ENCODE results near the gene PEX10.

The PEX10 gene

DNA sequence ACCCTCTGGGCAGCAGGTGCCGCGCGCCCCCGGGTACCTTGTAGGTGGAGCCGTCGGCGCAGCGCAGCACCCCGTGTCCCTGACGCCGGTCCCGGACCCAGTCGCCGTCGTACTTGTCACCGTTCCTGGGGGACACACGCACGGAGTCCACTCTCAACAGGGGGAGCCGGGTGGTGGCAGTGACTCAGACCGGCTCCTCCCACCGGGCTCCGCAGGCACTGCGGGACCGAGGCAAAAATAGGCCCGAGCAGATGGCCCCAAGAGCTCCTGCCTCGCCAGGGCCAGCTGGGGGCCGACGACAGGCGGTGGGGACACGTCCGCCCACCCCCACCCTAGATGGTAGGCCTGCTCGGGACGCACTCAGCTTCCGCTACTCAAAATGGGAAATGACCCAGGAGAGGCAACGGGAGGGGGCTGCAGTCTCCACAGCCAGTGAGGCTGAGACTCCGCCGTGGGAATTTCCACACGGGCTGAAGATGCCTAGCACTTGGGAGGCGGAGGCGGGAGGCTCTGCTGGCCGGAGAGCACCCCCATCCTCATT is 27.4 kb downstream of the PEX10 start:
- no peak for DNase-seq

DNA sequence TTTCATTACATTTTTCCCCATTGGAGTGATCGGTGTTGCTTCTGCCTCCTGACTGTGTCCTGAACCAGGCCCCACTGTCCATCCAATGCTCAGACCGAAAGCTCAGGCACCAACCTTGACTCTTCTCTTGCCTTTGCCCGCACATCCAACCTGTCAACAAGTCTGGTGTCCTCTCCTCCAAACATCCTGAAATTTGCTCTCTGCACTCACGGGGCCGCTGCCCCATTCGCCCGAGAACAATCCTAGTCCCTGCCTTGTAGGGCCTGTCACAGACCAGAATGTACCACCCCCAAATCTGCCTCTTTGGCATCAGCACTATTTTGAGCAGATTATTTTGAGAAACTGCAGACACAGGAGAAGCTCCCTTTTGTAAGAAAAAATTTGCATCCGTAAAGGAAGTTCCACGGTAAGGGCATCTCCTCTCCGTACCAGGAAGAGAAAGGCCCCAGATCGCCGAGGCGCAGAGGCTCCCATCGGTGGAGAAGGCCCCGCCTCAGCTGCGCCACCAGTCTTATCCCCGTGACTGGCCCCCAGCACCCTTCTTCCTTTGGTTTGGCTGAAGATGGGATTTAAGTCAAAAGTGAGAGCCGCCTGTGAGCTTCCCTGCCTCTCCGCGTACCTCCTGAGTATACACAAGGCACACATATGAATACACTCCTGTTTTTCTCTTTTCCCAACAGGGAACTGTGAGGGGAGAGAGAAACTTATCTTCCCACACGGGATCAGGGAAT is 28.1 kb downstream of the PEX10 start:
- DNase-seq = no peak

DNA sequence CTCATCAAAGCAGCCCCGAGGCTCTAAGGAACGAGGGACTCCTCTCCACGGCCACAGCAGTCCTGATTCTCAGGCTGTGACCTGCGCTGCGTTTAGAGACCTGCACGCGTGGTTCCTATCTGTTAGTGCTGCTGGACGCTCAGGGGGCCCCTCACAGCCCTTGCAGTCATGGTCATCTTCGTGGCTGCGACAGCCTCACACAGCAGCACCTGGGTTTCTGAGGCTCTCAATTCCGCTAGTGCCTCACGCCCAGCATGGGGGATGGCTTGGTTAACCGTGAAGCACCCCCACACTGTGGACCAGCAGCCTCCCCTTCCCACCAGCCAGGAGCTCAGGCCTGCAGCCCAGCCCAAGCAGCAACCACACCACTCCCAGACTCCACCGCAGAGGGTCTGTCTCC is 28.8 kb downstream of the PEX10 start:
- DNase-seq = no peak

DNA sequence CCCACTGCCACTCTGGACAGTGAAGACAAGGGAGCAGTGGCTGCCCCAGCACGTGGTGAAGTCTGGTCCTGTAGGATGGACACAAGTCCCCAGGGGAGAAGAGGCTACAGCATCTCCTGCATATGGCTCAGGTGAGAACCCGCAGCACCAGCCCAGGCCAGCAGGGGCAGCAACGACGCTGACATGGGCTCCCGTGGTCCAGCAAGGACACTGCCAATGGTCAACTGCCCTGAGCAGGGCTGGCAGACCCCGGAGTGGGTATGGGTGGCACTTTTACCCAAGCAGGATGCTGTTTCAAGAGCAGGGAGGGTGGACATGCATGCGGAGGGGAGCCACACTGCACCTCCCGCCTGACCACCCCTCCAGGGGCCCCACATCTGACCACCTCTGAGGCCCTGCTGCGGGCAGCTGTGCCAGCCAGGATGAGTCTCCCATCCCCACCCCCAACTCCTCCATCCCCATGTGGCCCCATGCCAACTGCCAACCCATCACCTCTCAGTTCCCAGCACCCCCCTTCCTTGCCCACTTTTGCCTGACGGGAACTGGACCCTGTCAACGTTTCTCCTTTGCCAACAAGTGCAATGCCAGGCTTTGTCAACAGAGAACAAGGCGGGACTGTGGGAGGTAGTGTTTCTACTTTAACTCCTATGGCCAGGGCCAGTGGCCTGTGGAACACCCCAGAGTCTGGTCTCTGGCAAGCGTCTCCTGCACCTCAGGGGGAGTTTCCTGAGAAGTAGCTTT is 29.6 kb downstream of the PEX10 start:
- DNase-seq = no peak

DNA sequence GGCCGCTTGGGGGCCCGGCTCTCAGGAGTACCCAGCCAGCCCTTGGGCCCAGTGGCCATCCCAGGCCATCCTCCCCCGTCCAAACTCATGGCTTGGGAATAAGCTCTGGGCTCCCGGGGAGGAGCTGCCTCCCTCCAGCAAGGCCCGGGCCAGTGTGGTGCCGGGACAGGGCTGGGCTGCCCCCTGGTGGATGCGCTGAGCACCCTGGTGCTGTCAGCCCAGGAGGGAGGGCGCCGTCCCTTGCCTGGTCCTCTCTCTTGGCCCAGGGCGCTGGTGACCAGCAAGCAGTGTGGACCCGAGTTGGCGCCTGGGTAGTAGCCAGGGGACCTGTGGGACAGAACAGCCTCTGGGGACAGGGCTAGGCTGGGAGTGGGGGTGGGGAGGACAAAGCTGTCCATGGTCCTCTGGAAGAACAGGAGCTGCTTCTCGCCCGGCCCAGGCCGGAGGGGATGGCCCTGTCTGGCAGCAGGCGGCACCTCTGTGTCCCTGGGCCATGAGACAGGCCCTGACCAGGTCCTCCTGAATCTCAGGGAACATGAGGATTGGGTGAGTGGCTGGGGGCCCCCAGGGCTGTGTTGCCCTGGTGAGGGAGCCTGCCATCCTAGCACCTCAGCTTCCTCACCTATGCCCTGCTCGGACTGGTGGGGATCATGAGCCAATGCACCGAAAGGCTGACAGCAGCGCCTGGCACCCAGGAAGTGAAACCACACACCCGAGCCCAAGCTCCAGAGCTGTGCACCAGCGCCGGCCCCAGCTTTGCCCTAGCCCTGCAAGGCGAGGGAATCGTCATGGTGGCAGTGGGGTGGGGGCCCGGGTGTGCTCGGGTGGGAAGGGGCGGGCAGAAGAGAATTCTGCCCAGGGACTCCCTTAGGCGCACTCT is 30.4 kb downstream of the PEX10 start:
- DNase-seq = peak; percentile 77

DNA sequence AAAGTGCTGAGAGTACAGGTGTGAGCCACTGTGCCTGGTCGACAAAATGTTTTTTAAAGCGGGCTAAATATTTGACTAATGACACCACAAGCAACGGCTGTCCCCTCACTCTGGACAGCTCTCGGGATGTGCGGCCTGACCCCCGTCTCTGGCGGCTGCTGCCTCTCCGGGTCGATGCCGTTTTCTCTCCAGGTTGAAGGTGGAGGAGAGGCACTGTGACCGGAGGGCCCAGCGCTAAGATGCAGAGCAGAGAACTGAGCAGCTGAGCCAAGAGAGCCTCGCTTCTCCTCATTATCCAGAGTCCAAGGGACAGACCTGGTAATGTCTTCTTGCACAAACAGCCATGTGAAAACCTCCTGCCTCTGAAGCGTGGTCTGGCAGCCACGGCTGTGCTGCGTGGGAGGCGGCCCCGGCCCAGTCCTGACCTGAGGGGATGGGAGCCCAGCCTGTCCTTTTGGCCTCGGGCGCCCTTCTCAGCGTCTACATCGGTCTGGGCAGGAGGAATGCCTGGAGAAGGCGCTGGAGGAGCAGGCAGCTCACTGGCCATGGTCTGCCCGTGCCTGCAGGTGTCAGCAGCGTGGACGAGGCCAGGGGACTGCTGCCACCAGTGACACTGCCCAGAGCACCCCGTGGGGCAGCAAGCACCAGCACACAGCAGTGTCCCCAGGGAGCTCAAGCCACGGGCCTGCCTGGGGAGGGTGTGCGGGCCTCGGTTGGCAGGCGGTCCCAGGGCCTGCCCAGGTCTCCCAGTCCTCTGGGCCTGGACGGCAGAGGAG is 31.4 kb downstream of the PEX10 start:
- no peak for DNase-seq

DNA sequence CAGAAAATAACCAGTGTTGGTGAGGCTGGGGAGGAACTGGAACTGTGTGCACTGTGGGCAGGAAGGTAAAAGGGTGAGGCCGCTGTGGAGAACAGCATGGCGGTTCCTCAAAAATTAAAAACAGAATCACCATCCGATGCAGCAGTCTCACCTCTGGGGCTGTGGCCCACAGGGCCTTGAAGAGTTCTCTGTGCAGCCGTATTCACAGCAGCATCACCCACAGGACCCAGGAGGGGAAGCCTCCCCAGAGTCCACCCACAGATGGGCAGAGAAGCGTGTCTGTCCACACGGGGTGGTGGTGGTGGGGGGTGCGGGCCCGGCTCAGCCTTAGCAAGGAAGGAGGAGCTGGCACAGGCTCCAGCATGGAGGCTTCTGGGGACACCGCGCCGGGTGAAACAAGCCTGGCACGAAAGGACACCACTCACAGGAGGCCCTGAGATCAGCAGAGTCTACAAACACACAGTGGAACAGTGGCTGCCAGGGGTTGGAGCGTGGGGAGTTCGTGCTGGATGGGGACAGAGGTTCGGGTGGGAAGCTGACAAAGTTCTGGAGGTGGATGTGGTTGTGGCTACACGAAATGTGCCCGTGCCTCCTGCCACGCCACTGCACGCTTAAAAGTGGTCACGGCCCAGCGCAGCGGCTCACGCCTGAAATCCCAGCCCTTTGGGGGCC is 32.5 kb downstream of the PEX10 start:
- no peak for DNase-seq

DNA sequence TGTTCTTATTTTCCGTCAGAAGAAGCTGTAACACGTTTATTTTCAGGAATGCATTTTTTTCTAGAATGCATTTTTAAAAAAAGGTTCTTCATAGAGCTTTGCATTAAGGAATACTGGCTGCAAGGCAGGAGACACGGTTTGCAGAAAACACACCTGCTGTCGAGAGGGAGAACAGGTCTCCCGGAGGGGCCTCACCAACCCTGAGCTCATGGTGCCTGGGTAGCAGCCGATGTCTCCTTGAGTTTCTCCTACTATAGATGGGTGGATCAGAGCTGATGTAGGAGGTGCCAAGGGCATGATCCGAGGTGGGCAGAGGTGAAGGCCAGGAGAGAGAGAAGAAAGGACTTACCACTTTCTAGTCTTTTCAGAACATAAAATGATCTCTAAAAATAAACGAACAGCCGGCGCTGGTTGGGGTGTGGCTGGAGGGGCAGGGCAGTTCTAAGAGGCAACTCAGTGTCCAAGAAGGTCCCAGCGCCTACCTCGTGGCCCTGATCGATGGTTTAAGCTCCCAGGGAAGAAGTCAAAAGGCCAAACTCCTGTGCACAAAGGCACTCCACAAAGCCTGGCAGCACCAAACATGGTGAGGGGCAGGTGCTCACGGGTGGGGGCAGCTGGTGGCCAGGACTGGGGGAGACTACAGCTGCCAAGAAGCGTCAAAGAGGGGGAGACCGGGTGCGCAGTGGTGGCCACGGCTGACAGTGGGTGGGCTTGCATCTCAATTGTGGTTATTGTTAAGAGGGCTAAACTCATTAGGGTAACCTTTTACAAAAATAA is 33.2 kb downstream of the PEX10 start:
- DNase-seq = no peak

DNA sequence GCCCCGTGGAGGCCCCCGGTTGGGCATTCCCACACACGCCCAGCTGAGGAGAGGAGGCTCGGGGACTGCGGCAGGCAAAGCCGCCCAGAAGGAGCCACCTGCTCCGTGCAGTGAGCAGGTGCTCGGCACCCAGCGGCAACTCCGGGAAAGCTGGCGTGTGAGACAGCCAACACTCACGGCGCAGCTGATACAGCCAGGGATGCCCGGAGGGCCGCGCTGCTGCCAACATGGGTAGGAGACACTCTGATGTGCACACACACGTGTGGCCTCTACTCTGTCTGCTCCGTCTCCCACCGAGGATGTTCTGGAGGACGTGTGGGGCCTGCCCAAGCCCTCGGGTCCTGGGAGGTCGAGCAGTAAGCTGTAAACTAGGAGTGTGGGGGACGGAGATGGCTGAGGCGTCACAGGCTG is 33.9 kb downstream of the PEX10 start:
- DNase-seq = no peak

DNA sequence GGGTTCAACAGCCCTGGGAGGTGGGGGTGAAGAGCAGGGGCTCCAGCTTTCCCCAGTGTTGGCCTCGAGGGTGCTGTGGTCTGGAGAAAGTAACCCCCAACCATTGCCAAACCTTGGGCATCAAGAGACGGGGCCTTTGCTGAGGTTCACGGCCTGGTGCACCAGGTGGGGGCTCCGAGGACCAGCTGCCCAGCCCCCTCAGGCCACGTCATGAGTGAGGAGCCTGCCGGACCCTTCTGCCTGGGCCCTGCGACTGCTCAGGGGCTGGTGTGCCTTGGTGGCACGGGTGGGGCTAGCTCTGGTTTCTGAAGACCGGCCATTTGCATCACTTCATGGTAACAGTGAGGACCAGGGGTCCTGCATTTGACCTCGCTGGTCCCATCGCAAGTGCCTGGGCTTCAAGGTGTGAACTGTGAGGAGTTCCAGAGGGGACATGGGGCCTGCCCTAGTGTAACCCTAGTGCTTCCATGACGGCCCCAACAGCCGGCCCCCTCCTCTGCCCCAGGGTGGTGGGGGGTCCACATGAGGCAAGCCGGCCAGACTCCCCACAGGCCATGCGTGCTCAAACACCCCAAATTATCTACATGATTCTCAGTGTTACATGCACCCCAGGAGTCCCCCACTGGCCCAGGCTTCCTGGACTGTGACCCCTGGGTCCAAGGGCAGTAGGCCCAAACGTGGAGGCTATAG is 34.5 kb downstream of the PEX10 start:
- no peak for DNase-seq

DNA sequence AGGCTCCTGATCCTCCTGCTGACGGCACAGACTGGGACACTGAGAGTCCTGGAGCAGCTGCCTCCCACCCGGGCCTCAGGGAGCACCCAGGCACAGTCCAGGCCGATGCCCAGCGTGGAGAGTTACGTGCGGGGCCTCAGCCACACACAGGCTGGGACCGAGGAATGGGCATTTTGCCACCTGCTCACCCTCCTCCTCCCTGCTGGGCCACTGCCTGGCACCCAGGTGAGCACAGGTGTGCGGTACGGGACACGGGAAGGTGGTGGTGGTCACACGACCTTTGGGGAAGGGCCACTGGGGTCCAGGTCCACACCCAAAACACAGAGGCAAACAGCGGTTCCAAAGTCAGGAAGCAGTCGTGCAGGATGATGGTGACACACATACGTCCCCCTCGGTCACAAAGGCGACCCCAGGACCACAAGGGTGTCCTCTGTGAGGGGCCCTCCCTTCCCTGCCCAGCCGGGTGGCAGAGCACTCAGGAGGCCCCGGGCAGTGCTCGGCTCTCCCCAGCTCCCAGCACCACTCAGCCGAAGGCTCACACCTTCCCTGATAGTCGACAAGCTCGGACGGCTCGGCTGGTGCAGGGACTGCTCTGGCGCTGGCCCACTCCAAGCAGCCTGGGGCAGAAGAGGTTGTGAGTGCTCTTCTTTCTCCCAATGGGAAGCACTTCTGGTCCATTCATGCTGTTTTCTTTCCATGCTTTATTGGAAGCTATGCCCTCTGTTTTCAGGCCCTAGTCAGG is 35.3 kb downstream of the PEX10 start:
- DNase-seq = no peak

DNA sequence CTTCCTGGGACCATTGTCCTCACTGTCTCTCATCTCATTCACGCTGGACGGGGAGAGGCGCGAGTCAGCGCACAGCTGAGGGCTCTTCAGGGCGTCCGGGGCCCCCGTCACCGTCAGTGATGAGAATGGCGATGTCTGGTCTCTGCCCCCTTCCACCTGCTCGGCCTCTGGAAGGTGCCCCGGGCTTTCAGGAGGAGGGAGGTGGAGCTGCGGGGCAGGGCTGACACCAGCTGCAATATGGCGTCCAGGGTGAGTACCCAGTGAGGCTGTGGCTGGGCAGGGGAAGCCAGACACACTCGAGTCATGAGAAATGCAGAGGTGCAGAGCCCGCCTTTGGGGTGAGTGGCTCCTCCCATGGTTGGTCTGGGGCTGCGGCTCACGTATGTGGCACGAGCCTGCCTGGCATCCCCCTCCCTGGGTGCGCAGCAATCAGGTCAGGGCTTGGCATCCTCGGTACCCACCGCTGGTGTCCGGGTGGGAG is 36.1 kb downstream of the PEX10 start:
- DNase-seq = no peak

DNA sequence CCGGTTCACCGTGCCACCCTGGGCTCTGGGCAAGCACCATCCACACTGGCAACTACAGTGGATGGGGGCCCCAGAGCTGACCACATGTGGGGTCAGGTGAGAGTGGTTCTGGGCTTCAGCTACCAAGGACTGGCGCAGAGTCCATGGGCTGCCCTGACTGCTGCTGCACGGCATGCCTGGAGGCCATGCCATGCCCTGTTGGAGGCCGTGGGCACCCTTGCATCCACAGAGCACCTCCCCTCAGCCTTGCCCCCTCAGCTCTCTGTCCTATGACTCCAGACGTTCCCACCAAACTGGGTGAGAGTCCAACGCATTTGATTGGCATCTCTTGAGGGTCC is 36.5 kb downstream of the PEX10 start:
- no peak for DNase-seq

DNA sequence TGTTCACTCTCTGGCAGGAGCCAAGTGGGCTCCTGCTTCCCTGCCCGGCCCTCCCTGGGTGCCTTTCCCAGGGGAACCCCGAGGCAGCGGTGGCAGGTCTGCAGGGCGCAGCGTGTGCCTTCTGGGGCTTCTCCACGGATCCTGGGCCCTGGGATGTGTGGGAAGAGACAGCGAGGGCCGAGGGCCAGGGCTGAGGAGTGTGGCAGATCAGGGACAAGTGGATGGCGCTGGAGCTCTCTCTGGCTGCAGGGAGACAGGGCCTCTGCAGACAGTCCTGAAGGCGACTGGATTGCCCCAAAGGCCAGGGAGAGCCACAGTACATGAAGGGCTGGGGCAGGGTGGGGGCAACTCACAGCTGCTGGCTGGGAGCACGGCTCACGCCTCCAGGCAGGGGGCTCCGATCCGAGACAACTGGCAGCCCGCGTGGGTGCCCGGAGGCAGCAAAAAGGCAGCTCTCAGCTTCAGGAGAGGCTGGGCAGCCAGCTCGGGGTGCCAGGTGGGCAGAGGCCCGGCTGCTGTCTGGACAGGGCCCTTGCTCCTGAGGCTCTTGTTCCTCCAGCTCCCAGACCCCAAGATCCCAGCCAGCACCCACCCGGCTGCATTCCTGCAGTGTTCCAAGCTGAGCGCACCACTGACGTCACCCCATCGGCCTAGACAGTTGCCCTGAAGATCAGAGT is 37.0 kb downstream of the PEX10 start:
- DNase-seq = no peak

DNA sequence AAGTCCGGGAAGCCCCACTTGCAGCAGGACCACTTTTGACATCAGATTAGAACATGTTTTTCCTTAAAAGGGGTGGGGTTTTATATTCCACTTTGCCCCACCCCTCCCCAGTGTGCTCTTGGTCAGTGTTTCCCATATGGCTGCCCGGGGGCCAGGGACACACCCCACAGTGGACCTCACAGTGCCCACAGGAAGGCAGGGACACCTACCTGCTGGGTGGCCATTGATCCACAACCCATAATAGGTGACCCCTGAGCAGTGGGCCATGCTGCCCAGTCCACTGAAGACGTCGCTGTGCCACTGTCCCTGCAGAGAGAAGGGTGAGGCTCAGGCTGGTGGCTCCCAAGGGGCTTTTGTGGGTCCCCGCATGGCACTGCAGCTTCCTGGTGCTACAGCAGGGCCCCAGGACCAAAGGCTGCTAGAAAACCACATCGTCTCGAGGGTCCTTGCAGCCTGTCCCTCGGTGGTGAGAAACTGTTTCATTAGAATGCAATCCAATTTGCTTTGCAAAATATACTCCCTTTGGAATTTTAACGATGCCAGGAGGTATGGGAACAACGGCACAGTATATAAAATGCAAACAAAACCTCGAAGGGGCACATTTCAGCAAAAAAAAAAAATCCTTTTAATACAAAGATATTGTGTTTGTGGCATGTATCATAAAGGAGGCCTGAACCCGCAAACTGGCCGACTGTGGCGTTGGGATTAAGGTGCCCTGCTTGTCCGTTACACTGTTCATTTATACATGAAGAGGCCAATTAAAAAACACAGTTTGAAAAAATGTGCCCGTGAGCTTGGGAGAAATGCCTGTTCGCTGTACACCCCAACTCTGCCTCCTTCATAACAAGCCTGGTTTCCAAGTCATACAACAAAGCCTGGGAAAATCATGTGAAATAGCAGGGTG is 37.9 kb downstream of the PEX10 start:
- DNase-seq = no peak

DNA sequence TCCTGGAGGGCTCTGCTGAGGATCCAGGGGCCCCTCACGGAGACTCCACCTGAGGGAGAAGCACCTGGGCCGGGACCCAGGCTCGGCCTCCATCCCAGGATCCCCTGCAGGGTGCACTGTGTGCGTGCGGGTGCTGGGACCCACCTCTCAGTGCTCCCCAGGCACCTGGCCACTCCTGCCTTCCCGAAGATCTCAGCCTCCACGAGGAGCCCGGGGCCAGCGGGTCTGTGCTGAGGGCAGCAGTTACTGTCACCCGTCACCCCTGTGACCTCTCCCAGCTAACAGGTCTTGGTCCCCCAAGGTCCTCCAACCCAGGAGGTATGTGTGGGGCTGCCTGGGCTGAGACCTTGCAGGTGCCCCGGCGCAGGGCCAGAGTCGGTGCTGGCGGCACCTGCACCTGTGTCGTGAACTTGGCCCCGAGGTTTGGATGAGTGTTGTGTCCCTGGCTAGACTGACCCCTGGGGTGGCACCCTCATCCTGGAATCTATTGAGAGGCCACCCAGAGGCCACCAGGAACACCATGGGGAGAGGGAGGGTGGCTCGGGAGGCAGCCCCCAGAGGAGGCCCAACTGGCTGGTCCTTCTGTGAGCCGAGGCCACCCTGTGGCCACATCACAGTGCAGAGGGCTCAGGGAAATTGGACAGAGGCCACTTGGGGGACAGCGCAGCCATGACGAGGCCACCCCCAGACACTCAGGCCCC is 38.7 kb downstream of the PEX10 start:
- no peak for DNase-seq
